LHCN-M2 (cell line): ENCODE measurements around the gene SDF2L1. TPM values are rescaled to one million over a fixed set of nuclear protein-coding genes. Genes with fewer than 3 reads are reported as not detected.
"Not testable (repeated sequence)": the region's sequence is repeated elsewhere in the genome, so short reads cannot be mapped to it uniquely, and the experiment has no call there.

Experiments used
- DNase-seq: peaks from one replicate; pipeline ENCODE4 v3.0.0-alpha.2; 2012; ENCODE audit warnings: low read depth
- polyA plus RNA-seq: library from polyadenylated mRNA; unstranded; fragments of >200 nt; gene quantifications from one replicate; pipeline ENCODE4 v1.2.1, GENCODE V29; 2012; ENCODE audit warnings: missing spikeins
- total RNA-seq: library from RNA; depleted of rRNA; stranded (reverse); fragments of >200 nt; gene quantifications from 2 replicates; pipeline ENCODE4 v1.2.3, GENCODE V29; 2014; rRNA removed

The SDF2L1 gene, protein sequence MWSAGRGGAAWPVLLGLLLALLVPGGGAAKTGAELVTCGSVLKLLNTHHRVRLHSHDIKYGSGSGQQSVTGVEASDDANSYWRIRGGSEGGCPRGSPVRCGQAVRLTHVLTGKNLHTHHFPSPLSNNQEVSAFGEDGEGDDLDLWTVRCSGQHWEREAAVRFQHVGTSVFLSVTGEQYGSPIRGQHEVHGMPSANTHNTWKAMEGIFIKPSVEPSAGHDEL
- 40.5 and 49.7 TPM in 2 replicates for total RNA-seq
- polyA plus RNA-seq = 61.1 TPM

DNA sequence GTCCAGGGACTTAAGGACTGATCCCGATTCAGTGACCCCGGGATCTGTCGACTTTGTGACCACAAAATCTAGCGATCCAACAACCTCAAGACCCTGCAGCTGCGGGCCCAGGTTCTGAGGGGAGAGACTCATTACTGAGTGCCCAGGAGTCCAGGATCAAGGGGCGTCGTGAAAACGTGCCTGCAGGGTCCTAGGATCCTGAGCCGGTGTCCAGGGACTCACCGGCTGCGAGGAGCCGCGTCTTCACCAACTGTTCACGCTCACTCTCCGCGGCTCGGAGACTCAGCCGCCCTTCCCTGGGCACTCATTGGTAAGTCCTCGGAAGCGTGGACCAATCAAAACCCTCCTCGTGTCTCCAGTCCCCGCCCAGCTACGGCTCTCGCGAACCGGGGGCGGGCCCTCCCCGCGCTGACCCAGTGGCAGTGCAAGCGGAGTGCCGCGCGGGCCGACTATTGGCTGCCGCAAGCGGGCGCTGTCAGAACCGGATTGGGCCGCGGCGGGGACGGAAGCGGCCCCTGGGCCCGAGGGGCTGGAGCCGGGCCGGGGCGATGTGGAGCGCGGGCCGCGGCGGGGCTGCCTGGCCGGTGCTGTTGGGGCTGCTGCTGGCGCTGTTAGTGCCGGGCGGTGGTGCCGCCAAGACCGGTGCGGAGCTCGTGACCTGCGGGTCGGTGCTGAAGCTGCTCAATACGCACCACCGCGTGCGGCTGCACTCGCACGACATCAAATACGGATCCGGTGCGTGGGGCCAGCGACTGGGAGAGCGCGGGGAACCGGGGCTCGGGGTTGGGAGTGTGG lies at the start of gene SDF2L1:
TSS of gene SDF2L1 (plus strand) at position 514 of the 795 bp plus-strand sequence. CDS start at position 549, 35 bp downstream.
- DNase-seq = peak; percentile 98

DNA sequence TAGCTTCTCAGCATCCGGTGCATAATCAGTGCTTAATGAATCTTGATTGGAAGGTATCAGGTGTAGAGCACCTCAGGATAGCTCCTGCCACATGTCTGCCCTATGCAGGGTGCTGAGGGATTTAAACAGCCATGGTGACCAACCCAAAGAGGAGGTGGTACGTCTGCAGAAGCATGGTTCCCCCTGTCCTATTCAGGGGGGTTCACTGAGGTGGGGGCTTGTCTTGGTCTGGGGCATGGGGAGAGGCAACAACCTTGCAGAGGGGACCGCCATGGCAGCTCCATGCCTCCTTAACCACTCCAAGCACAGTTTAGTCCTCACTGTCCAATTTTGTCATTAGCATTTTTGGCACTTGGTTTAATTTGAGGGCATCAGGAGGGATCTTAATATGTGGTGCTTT lies 49.7 kb upstream of the SDF2L1 start:
- no peak for DNase-seq

DNA sequence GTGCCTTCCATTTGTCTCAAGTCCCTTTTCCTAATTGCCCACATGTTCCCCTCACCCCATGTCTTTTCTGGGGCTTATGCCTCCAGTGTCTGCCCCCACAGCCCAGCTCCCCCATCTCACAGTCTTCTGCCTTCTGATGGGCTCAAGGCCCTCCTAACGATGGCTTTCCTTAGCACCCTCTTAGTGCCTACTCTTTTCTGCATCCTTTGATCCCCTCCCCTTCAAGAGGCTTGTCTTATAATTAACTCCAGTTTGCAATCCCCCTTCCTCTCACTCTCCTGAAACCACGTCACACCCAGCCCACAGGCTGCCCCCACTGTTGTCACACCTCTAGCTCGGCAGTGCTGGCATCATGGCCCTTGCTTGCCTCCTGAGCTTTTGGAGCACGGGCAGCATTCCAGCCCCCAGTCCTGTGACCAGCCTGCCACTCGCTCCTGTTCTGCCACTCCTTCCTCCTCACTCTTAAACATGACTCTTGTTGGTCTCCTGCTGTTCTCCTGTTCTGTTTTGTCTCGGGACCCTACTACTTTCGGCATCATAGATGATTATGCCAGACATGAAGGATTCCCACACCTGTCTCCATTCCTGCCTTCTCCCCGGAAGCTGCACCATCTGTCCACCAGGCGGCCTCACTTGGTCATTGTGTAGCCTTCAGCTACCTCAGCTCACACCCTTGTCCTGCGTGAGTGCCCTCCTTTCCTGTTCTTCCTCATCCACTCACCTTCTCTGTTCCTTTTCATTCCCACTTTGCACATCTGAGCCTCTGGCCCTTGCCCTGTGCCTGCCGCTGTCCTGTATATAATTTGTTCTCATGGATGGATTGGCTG lies 48.5 kb upstream of the SDF2L1 start:
- DNase-seq = no peak

DNA sequence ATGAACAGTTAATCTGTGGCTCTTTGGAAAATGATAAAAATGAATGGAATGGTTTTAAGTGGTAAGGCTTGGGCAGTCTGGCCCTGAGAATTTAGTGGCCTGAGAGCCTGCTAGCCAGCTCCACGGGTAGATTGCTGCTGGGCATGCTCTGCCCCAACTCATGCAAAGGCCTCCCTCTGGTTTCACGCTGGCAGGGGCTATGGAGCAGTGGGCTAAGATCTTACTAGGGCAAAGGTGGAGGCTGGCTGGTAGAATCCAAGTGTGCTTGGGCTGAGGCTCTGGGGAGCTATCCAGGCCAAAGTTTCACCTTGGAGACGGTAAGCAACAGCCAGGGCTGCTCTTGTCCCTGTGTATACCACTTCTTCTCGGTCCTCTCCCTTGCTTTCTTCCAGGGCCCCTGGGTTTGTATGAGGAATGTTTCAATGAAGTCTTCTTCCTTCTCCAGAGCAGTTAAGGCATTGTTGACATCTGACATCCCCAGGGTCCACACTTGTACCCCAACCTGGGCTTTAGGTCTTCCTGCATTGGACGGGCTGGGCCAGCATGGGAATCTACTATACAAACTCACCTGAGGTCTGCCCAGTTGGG lies 47.1 kb upstream of the SDF2L1 start:
- DNase-seq = no peak

DNA sequence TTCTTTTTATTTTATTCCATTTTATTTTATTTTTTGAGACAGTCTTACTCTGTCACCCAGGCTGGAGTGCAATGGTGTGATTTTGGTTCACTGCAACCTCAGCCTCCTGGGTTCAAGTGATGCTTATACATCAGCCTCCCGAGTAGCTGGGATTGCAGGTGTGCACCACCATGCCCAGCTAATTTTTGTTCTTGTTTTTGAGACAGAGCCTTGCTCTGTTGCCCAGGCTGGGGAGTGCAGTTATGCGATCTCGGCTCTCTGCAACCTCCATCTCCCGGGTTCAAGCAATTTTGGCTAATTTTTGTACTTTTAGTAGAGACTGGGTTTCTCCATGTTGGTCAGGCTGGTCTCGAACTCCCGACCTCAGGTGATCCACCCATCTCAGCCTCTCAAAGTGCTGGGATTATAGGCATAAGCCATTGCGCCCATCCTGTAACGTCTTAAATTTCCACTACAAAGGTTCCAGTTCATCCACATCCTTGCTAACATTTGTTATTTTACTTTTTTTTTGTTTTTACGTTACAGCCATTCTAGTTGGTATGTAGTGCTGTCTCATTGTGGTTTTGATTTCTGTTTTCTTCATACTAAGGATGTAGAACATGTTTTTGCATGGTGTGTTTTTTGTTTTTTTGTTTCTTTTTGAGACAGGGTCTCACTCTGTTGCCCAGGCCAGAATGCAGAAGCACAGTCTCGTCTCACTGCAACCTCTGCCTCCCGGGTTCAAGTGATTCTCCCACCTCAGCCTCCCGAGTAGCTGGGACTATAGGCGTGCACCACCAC lies 45.6 kb upstream of the SDF2L1 start:
- DNase-seq = not testable (repeated sequence)

DNA sequence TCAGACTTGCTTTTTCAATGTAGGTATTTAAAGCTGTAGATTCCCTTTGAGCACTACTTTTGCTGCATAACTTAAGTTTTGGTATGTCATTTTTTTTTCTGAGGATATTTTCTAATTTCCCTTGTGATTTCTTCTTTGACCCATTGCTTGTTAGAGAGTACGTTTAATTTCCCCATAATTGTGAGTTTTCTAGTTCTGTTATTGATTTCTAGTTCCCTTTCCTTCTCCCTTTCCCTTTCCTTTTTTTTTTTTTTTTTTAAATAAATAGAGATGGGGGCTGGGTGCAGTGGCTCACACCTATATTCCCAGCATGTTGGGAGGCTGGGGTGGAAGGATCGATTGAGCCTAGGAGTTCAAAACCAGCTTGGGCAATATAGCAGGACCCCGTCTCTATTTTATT lies 43.8 kb upstream of the SDF2L1 start:
- no peak for DNase-seq

DNA sequence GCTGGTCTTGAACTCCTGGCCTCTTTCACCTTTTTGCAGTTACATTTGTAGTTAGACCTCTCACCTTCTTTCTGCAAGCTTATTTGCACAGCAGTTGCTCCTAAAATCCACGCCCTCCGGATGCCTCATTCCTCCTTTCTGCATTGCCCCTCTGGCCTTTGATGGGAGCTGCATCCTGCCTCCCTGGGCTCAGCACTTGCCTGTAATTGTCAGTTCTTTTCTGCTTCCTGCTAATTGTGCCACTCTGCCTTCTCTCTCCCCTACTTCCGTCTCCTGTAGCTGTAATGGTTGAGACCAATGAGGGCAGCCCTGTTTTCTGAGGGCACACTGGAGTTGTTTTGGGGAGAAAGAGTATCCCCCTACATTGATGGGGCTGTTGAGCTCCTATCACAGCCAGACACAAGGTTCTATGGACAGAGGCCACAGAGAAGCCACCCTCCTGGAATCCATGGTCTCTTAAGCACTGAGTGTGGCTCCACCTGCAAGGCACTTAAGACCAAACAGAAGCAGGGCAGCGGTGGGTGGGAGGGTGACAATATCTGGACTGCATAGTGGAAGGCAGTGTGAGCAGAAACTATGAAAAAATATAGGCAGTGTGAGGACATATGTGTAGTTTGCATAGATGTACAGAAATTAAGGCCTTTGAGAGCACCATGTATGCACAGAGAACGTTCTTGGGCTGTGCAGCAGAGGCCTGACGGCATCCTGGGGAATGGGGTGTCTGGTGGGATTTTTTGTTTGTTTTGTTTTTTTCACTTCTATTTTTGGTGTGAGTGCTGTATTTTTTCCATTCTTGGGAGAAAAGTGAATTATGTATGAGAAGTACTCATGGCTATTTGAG lies 42.8 kb upstream of the SDF2L1 start:
- no peak for DNase-seq

DNA sequence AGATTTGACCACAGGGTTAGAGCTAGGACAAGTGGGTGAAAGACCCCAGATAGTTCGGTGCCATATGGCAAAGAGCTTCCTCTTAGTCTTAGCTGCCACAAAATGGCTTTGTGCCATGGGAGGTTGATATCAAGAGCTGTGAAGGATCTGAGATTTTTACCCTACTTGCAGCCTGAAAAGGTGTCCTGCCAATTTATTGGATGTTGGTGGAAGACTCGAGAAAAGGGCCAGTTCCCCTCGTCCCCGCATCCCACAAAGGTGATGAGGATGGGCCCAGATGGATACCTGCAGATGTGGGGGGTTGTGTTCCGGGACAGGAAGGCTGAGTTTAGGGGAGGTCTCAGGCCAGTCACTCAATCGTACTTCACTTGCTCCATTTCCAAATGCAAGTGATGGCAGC lies 39.5 kb upstream of the SDF2L1 start:
- DNase-seq = no peak

DNA sequence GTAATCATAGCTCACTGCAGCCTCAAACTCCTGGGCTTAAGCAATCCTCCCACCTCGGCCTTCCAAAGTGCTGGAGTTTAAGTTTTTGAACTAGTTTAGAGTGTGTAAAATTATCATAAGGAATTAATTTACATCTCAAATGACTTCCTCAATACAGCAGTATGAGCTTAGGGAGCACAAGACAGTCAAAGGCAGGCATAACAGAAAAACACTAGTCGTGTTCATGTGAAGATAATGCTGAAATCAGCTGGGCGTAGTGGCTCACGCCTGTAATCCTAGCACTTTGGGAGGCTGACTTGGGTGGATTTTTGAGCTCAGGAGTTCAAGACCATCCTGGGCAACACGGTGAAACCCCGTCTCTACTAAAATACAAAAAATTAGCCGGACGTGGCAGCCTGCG lies 38.1 kb upstream of the SDF2L1 start:
- DNase-seq = no peak

DNA sequence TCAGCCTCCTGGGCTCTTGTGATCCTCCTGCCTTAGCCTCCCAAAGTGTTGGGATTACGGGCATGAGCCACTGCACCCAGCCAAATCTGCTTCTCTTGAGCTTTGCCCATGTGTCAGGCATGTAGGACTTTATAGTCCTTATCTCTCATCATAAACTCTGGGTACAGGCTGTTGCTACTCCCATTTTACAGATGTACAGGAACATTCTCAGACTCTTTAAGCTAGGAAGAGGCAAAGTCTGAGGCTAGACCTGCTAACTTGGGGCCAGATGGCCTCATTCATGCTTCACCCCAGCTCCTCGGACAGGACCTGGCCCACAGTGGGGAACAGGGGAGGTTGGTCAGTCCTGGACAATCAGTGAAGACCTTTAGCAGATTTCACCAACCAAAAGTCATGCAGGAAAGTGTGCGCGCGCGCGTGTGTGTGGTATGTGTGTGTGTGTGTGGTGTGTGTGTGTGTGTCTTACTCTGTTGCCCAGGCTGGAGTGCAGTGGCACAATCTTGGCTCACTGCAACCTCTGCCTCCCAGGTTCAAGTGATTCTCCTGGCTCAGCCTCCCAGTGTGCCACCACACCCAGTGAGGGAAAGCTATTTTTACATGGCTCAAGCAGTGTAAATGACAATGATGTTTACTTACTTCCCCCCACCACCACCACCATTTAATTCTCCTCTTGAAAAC lies 36.1 kb upstream of the SDF2L1 start:
- DNase-seq = no peak

DNA sequence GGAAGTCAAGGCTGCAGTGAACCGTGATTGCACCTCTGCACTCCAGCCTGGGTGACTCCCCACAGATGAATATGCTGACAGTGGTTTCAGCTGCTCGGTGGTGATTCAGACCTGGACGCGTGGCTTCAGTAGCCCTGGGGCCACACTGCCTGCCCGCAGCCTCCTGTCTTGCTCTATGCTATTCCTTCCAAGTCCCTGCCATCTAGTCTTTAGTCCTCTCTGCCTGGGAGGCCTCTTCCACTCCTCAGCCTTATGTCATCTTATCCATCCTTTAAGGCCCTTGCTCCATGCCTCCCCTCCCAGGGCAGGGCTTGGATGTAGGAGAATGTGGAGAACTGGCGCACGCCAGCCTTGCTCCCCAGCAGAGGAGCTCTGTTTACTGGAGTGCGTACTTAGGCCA lies 35.3 kb upstream of the SDF2L1 start:
- no peak for DNase-seq

DNA sequence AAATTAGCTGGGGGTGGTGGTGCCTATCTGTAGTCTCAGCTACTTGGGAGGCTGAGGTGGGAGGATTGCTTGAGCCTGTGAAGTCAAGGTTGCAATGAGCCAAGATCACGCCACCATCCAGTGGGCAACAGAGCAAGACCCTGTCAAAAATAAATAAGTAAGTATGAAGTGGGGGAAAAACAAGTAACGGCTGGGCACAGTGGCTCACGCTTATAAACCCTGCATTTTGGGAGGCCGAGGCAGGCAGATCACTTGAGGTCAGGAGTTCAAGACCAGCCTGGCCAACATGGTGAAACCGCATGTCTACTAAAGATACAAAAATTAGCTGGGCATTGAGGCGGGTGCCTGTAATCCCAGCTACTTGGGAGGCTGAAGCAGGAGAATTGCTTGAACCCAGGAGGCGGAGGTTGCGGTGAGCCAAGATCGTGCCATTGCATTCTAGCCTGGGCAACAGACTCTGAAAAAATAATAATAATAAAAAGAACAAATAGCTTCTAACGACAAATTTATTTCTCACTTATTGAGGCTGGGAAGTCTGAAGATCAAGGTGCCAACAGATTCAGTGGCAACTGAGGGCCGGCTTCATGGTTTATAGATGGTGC lies 32.4 kb upstream of the SDF2L1 start:
- DNase-seq = not testable (repeated sequence)

DNA sequence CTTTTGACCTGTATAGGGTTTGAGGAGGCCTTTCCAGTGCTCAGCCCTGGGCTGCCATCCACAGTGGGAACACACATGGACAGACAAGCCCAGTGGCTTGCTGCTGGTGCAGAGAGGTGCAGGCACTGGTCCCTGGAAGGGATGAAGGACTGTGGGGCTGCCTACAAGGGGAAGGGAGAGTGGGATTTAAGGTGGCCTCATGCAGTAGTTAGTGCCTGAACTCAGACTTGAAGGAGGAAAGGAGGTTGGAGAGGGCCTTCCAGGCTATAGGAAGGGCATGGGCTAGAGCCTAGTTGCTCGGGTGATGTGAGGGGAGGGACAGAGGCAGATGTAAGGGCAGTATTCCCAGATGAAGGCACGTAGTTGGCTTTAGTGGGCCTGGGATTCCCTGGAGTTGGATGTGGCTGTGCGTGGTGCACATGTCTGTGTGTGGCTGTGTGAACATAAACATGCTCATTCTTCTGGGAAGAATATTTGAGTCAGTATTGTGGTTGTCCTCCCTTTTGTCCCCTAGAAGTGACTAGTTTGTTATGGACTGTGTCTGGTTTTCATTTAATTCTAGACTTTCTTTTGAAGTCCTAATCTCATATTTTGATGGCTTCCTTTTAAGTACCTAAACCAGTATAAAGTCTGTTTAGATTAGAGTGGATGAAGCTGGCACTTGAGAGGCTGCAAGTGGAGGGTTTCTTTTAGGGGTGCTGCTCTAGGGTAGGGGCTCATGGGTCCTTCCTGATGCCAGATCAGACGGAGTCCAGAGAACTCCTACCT lies 30.7 kb upstream of the SDF2L1 start:
- DNase-seq = no peak

DNA sequence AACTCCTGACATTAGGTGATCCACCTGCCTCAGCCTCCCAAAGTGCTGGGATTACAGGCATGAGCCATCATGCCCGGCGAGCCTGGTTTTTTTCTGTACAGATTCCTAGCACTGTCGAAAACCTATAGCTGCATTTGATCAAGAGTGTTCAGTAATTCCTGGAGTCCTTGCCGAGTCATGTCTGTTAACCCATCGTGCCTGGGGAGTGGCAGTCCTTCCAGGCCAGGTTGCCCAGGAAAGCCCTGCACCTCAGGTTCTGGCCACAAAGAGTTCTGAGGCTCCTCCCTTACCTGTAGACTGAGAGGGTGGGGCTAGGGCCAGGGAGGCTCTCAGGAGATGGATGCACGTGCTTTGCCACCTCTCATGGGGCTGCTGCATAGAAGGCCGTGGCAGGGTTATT lies 29.2 kb upstream of the SDF2L1 start:
- DNase-seq = no peak

DNA sequence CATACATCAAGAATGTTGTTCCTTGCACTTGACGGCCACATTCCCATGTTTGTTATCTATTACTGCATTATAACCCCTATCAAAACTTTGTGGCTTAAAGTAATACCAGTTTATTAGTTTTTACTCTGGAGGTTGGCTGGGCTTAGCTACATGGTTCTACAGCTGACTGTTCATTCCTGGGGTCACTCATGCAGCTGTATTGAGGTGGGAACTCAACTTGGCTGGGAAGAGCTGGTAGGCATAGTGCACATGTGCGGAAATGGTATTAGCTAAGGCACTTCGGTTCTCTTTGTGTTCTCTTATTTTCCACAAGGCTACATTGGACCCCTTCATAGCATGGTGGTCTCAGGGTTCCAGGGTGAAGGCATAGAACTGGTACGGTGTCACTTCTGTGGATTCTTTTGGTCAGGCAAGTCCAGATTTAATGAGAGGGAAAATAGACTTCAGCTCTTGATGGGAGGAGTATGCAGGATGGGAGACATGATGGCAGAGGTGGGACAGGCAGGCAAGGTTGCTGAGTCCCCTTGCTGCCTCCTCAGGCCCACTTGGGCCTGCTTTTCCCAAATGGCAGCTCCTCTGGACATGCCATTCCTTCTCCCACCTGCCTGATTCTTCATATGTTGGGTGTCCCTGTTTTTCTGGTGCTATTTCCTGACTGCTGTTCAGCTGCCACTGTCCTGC lies 28.4 kb upstream of the SDF2L1 start:
- no peak for DNase-seq

DNA sequence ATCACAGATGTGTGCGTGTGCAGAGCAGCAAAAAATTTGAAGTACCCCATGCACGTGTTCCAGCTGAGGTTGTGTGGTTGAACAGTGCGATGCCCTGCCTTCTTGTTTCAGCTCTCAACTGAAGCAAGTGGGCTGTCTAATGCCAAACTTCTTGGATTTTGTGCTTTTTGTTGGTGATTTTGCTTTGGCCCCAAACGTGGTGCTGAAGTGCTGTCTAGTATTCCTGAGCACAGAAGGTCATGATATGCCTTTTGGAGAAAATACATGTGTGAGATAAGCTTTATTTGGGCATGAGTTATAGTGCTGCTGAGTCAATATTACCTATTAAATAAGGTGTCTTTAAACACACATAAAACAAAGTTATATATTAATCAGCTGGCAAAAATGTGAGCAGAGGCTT lies 26.4 kb upstream of the SDF2L1 start:
- no peak for DNase-seq

DNA sequence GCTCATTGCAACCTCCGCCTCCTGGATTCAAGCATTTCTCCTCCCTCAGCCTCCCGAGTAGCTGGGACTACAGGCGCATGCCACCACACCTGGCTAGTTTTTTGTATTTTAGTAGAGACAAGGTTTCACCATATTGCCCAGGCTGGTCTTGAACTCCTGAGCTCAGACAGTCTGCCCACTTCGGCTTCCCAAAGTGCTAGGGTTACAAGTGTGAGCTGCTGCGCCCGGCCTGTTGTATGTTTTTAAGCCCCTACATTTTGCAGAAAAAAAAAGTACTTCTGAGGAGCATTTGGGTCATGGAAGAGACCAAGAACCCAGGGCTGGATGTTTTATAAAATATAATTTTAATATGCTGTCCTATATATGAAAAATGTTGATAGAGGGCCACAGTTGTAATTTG lies 24.8 kb upstream of the SDF2L1 start:
- not testable (repeated sequence) for DNase-seq

DNA sequence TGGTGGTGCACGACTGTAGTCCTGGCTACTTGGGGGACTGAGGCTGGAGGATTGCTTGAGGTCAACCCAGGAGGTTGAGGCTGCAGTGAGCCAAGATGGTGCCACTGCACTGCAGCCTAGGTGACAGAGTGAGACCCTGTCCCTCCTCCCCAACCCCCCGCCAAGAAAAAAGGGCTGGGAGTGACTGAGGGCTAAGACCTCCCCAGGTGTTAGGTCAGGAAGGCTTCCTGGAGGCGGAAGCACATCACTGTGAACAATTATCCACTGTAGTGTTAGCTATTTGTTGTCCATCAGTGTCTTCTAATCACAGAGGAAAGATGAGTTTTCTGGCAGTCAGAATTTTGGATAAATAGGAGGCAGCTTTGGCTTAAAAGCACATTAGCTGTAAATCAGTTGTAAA lies 21.1 kb upstream of the SDF2L1 start:
- DNase-seq = no peak
